Brain microvascular endothelial cell (primary cell): ENCODE results near the gene PPP3R1.

Source experiments
- DNase-seq: peaks from one replicate; pipeline ENCODE4 v3.0.0-alpha.2; 2020
- H3K27ac ChIP-seq: fragments of 250-450 bp; sonication (Bioruptor Pico); 2 replicates; pipeline ENCODE4 v1.5.1; 2020; ENCODE audit warnings: mild to moderate bottlenecking, moderate library complexity
- H3K27me3 ChIP-seq: fragments of 250-450 bp; sonication (Bioruptor Pico); replicated peaks from 2 replicates; pipeline ENCODE4 v1.5.1; 2020; ENCODE audit warnings: mild to moderate bottlenecking
- H3K36me3 ChIP-seq: fragments of 250-450 bp; sonication (Bioruptor Pico); replicated peaks from 2 replicates; pipeline ENCODE4 v1.5.1; 2020; ENCODE audit warnings: mild to moderate bottlenecking
- H3K4me3 ChIP-seq: 2 replicates; pipeline ENCODE4 v1.5.1; 2011; ENCODE audit warnings: low read depth, mild to moderate bottlenecking, control low read depth, low read length, moderate library complexity
- in situ Hi-C: cut with HindIII; loops from 2 replicates; pipeline ENCODE4 v1.10.0; 2017; ENCODE audit warnings: low sequenced_read_pairs, low pct_ligation_motif_present
- TF ChIP-seq, protein P1 (sequence below): IDR thresholded peaks from 2 replicates; pipeline ENCODE4 v1.5.1; 2011; ENCODE audit warnings: low read depth, mild to moderate bottlenecking, moderate library complexity, low read length, control low read depth, inconsistent platforms; ENCODE audit errors: missing control alignments

PPP3R1 gene

DNA sequence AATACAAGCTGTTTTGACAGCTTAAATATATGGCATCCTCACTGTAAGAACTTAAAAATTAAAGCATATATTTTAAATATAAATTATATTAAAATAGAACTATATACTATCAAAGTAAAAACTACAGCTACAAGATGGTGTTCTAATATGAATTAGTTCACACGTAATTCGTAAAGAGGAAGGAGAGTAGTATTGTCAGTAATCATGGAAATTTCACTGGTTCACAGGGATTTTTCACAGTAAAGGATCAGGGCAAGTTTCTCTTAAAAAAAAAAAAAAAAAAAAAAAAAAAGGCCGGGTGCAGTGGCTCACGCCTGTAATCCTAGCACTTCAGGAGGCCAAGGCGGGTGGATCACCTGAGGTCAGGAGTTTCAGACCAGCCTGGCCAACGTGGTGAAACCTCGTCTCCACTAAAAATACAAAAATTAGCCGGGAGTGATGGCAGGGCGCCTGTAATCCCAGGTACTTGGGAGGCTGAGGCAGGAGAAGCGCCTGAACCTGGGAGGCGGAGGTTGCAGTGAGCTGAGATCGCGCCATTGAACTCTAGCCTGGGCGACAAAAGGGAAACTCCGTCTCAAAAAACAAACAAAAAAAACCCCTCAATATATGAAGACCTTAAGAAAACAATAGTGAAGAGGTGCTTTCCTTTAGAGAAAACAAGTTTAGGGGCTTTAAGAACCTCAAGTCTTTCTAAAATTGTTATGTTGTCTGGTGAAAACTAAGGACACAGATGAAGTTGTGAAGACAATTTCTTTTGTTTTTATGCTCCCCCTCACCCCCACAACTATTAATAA is 62.1 kb downstream of the PPP3R1 start:
- no peak overlapping the region for H3K4me3 ChIP-seq
- in situ Hi-C loops, result no loop called here
- peaks cover 2% of the 10 kb centered on the region for H3K36me3 ChIP-seq
- TF ChIP-seq, protein P1, sequence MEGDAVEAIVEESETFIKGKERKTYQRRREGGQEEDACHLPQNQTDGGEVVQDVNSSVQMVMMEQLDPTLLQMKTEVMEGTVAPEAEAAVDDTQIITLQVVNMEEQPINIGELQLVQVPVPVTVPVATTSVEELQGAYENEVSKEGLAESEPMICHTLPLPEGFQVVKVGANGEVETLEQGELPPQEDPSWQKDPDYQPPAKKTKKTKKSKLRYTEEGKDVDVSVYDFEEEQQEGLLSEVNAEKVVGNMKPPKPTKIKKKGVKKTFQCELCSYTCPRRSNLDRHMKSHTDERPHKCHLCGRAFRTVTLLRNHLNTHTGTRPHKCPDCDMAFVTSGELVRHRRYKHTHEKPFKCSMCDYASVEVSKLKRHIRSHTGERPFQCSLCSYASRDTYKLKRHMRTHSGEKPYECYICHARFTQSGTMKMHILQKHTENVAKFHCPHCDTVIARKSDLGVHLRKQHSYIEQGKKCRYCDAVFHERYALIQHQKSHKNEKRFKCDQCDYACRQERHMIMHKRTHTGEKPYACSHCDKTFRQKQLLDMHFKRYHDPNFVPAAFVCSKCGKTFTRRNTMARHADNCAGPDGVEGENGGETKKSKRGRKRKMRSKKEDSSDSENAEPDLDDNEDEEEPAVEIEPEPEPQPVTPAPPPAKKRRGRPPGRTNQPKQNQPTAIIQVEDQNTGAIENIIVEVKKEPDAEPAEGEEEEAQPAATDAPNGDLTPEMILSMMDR, result no peak
- no peaks in the 10 kb centered on the region for H3K27me3 ChIP-seq
- H3K27ac ChIP-seq, result no peak overlapping the region
- no peak for DNase-seq

DNA sequence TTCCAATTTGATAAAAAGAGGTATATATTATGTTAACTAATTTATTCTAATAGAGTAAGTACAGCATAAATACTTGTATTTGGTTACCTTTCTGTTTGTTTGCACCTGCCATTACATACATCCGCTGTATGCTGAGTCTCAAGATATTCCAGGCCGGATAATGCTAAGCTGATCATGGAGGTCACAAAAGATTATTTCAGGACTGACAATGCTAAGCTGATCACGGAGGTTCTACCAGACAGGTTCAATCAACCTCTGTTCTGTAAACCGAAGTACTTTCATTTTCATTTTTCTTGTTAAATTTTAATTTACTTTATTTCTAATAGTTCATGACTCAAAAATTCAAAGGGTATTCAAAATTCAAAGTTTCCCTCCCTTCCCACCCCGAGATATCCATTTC is 63.5 kb downstream of the PPP3R1 start:
- TF ChIP-seq, protein P1, result no peak
- no peak for DNase-seq
- H3K27me3 ChIP-seq, result no peaks in the 10 kb centered on the region
- H3K27ac ChIP-seq, result no peak overlapping the region
- in situ Hi-C loops, result no loop called here
- peaks cover 12% of the 10 kb centered on the region for H3K36me3 ChIP-seq
- H3K4me3 ChIP-seq, result no peak overlapping the region

DNA sequence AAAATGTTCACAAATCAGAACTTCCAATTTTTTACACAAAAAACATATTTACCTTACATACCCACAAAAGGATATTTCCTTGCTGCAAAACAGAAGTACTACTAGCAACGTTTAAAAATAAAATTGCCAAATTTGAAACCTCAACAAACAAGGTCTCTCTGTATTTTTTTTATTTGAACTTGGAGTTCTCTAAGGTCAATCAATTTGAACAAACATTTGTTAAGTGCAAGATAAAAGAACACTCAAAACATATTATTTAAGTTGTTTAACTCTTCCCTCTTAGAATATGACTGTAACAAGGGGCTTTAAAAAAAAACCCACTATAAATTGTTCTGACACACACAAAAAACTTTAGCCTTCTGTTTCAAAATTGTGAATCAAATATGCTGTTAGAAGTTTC is 65.0 kb downstream of the PPP3R1 start:
- peaks cover 15% of the 10 kb centered on the region for H3K36me3 ChIP-seq
- DNase-seq, result no peak
- in situ Hi-C loops, result no loop called here
- H3K27ac ChIP-seq, result no peak overlapping the region
- H3K4me3 ChIP-seq, result no peak overlapping the region
- TF ChIP-seq, protein P1, result no peak
- H3K27me3 ChIP-seq, result no peaks in the 10 kb centered on the region

DNA sequence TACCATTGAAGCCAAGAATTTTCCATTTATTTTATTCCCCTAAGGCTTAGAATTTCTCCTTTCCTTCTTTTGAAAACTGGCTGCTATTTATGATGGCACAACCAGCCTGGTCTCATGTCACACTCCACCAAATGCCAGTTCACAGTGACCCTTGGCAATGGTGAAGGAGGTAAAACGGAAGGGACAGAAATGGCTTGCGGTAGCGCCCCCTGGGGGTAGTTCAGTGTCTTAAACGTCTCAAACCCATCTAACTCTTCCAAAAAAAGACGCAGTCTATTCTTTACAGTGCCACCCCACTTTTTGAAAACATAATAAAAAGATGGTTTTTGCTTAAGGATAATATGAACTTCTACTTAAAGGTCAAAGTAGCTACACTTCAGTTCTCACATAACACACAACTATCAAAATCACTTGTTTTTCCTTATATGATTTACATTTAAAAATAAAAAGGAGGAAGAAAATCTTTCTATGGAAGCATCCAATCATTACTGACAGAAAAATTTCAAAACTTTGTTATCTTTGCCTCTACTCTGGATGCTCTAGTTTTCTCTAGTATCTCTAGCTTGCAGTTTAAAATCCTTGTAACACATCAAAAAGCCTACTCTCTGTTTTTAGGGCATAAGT is 66.7 kb downstream of the PPP3R1 start:
- Histone ChIP-seq H3K27me3 (no peaks in the 10 kb centered on the region), H3K27ac (no peak overlapping the region), H3K4me3 (no peak overlapping the region), H3K36me3 (peaks cover 22% of the 10 kb centered on the region)
- DNase-seq, result no peak
- in situ Hi-C loops, result no loop called here
- TF ChIP-seq, protein P1, result peak; percentile 83

DNA sequence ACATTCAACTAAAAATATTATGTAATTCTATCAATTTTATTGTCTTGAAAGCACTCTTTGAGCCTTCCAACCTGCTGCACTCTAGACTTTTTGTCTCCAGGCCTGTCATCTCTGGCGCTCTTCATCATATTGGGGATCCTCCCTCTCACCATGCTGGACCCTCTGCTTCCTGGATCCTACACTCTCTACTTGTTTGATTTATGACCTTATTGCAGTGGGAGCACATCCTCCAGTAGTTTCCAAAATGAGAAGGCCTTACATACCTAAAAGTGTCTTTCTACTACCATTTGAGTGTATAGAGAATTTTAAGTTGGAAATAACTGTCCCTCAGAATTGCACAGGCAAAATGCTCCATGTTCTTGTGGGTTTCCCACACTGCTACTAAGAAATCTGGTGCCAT is 69.4 kb downstream of the PPP3R1 start:
- Histone ChIP-seq H3K27ac (no peak overlapping the region), H3K4me3 (no peak overlapping the region), H3K27me3 (no peaks in the 10 kb centered on the region), H3K36me3 (peaks cover 28% of the 10 kb centered on the region)
- TF ChIP-seq, protein P1, result no peak
- in situ Hi-C loops, result no loop called here
- DNase-seq, result no peak
